WI38 (cell line): Measurements from ENCODE around the gene STIL.

Source experiments
- H3K4me3 ChIP-seq: 2 replicates; pipeline ENCODE4 v1.5.1; 2011; ENCODE audit warnings: low read depth, mild to moderate bottlenecking, control low read depth, low read length
- TF ChIP-seq, protein P1 (sequence below): IDR thresholded peaks from 2 replicates; pipeline ENCODE4 v1.5.1; 2012; ENCODE audit warnings: low read depth, mild to moderate bottlenecking, control low read depth, low read length

The STIL gene

GRCh38 chr1:47223174-47223920 lies 90.6 kb downstream of the STIL start:
- TF ChIP-seq, protein P1, sequence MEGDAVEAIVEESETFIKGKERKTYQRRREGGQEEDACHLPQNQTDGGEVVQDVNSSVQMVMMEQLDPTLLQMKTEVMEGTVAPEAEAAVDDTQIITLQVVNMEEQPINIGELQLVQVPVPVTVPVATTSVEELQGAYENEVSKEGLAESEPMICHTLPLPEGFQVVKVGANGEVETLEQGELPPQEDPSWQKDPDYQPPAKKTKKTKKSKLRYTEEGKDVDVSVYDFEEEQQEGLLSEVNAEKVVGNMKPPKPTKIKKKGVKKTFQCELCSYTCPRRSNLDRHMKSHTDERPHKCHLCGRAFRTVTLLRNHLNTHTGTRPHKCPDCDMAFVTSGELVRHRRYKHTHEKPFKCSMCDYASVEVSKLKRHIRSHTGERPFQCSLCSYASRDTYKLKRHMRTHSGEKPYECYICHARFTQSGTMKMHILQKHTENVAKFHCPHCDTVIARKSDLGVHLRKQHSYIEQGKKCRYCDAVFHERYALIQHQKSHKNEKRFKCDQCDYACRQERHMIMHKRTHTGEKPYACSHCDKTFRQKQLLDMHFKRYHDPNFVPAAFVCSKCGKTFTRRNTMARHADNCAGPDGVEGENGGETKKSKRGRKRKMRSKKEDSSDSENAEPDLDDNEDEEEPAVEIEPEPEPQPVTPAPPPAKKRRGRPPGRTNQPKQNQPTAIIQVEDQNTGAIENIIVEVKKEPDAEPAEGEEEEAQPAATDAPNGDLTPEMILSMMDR: no peak

GRCh38 chr1:47222476-47222875 lies 91.5 kb downstream of the STIL start:
- no peak overlapping the region for H3K4me3 ChIP-seq
- TF ChIP-seq, protein P1: no peak

More at GRCh38 chr1:47223174-47223920, 90.6 kb downstream of the STIL start:
- no peak overlapping the region for H3K4me3 ChIP-seq

DNA sequence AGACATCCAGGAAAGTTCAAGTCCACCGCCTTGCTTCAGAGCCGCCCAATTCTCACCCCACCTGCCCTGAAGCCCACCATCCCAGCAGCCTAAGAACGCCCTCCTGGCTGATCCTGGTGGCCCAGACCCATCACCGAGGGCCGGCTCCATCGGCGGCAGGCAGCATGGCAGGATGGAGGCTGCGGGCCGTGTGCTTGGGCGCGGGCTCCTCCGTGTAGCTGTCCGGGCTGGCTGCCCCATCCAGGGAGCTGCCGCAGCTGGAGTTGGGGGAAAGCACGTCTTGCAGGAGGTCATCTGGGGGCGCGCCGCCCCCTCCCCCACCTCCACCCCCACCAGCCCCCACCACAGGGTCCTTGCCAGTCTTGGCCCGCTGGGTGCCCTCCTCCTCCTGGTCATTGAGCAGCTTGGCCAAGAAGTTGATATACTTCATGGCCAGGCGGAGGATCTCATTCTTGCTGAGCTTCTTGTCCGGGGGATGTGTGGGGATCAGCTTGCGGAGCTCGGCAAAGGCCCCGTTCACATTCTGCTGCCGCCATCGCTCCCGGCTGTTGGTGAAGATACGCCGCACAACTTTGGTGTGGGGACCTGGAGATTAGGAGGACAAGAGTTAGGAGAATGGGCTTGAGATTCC lies 94.2 kb downstream of the STIL start:
- no peak overlapping the region for H3K4me3 ChIP-seq
- TF ChIP-seq, protein P1: no peak

DNA sequence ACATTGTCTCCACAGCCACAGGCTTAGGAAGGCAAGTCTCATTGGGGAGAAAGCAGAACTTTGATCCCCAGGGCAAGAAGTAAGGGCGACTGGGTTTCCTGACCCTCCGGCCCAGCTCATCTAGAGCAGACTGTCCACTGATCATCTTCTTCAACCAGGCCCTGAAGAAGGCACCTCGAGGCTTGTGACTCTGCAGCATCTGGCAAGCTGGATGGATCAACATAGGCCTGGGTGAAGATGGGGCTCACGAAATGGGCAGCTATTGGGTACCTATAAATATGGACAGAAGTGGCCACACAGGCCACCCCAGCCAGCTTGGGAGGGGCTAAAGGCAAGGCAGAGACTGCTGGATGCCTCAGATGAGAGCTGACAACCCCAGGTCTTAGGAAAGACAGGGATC lies 94.9 kb downstream of the STIL start:
- H3K4me3 ChIP-seq: no peak overlapping the region
- TF ChIP-seq, protein P1: no peak

DNA sequence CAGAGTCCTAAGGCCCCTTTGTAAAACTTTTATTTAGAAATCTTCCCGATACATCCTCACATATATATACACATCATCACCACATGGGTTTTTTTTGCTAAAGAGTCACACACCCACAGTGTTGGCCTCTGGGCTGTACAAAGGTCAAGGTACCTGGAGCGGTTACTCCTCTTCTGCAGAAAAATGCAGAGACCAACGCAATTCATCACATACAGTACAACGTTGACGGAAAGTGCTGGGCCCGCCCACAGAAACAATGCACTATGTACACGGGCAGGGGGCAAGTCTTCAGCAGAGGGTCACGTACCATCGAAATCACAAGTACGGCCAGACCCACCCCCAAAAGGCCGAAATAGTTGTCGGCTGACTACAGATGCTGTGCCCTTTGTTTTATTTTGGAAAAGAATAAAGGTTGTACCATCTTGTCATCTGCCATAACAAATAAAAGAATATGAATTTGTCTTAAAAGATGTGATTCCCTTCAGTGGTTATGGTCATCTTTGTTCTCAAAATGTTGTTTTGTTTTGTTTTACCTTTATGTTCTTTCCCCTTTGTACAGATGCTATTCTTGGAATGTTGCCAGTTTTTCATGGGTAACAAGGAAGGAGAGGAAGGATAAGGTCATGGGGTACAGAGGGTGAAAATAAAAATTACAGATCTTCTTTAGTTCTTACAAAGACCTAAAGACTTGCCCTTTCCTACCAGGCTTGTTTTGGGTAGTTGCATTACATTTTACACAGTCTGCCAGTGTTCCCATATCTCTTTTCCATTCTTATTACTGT lies 97.5 kb downstream of the STIL start:
- H3K4me3 ChIP-seq: no peak overlapping the region
- TF ChIP-seq, protein P1: no peak

- H3K4me3 ChIP-seq: no peak overlapping the region
- TF ChIP-seq, protein P1: no peak
These were observed 98.2 kb downstream of the STIL start for GRCh38 chr1:47215713-47216112.
